Stimulated activated CD8-positive, alpha-beta memory T cell treated with anti-CD3 and anti-CD28 coated beads, Interleukin-7, amount 100 ng/mL, for 1 hour (primary cell): Measurements from ENCODE around the gene LAMA2.

Source experiments
- DNase-seq, 2 donors: peaks; one replicate each; pipeline ENCODE4 v3.0.0-alpha.2; 2020; ENCODE audit warnings: low read depth in 2 of 2

Gene LAMA2

DNA sequence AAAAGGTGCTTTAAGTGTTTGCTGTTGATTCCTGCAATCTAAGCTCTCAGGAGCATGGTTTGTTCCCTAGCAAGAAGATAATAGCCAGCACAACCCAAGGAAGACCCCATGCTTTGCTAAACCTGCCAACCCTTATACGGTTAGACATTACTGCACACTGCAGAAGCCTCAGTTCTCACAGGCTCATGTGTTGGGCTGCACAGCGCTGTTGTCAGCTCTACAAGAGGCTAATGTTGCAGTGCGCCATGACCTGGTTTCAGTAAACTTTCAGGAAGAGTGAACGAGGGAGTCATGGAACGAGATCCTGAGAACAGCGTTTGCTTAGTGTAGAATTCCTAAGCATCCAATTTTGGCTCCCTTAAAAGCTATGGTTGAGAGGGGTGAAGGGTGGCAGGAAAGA is 608.5 kb downstream of the LAMA2 start:
- no peak for DNase-seq

DNA sequence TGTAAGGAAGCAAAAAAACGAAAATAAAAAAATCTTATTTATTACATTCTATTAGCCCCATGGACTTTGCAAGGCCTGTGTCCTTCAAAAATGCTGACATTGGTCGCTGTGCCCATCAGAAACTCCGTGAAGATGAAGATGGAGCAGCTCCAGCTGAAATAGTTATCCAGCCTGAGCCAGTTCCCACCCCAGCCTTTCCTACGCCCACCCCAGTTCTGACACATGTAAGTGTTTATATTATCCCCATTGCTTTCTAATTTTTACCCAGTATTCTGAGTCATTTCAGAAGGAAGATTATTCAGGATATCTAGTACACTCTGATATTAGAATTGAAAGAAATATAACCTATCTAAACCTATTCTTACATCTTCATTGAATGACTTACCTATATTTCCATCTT is 609.3 kb downstream of the LAMA2 start:
- DNase-seq = no peak

DNA sequence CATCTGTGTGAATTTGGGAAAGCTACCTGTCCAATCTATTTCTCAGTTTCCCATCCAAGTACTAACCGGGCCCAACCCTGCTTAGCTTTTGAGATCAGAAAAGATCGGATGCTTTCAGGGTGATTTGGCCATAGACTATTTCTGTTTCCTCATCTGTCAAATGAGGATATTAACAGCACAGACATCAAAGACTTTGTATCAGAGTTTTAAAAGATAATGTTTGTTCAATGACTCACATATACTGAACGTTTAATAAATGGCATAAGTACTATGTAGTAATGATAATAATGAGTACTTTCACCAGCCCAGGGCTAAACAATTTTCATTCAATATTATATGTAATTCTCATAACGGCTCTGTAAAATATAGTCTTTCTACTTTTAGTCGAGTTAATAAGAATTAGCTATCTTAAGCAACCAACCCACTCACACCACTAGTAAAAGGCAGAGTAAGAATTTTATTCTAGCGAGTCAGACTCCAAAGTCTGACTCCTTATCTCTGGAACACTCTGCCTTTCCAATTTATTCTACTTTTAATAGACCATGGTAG is 610.5 kb downstream of the LAMA2 start:
- DNase-seq = no peak

DNA sequence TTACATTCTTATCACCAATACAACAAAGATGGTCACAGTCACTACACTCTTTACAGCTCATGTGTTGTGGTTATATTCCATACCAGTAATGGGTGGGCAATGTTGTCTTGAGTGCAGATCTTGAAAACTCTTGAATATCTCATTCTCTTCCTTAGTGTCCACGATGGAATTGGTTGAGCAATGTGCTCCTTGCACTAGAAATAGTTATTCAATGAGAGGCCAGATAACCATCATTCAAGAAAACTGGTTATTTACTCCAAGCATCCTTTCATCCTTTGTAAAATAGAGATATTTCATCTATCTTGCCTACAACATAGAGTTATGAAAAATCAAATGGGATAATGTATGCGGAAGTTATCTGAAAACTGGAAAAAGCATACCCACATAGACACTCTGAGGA is 611.2 kb downstream of the LAMA2 start:
- no peak for DNase-seq

DNA sequence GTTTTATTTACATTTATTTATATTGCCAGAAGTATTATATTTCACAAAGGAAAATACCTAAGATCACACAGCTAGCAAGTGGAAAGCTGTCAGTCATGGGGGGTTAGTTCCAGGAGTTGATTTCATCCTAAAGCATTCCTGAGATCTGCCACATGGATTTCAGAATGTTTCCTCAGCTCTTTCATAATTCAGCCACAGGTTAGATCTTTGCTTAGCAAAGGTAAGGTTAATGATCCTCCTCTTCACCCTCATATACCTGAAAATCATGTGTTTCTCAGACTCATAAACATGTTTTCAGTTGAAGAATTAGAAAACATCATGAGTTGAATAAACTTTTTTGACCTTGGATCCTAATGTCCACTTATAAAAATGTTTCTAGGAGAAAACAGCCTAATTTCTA is 611.6 kb downstream of the LAMA2 start:
- DNase-seq = no peak

DNA sequence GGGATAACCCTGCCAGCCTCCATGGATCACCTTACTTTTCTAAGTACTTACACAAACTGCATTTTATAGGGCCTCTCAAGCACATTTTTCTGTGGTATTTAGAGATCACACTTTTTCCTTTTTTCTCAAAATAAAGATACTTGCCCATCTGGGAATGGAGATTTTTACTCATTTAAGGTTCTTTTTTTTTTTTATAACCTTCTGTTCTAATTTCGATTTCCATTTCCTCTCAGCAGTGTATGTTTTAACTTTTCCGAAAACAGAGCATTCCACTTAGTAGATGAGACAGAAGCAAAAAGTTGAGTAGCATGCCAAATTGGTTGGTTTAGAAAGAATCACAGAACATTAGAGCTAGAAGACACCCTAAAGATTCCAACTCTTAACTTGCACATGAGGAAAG is 612.7 kb downstream of the LAMA2 start:
- DNase-seq = no peak

DNA sequence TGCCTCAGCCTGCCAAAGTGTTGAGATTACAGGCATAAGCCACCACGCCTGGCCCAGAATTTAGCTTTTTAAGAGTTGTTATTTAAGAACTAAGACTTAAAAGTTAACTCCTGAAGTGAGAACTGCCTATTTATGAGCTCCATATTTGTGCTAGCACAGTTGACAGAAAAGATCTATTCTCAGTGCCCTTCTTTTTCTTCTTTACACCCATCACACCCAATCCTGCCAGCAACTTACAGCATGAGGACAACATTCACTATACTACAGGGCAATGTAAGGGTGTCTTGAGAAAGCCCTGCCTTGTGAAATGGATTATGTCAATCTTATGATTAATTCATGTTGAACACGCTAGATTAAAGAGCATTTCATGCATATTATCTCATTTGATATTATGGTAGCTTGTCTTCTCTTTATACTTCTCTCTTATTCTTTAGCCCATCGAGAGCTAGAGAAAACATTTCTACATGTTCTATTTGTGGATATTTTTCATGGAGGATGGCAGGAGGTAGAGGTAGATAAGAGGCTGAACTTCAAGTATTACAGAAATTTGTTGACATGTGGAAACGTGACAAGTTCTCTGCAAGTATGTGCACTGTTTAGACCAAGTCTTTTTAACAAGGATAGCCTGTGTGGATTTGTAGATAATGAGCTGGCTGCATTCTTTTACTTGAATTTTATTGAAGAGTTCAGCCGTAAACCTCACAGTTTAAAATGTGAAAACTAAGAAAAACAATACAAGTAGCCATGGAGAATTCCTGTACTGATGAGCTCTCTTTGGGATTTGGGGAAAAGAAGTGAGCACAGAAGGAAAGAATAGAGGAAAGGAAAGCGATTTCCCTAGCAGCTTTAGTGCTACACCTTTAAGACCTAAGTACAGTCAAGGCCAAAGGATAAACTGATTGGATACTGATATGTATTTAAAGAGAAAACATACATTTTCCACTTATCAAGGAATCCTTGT is 614.8 kb downstream of the LAMA2 start:
- DNase-seq = no peak

DNA sequence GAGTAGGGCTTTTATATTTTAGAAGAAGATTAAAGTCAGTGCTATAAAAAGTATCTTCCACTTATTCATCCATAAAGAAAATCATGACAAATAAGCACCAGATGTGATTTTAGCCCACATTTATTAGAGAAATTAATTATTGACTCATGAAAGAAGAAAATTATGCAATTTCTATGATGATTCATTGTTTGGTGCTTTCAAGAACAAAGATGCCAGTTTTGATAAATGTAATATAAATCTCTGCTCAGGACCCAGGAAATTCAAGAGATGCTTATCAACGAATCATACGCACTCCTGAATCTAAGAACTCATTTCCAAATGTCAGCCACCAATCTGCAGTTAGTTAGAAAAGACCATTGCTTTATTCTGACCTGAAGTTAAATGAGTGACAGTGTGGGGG is 615.6 kb downstream of the LAMA2 start:
- no peak for DNase-seq

DNA sequence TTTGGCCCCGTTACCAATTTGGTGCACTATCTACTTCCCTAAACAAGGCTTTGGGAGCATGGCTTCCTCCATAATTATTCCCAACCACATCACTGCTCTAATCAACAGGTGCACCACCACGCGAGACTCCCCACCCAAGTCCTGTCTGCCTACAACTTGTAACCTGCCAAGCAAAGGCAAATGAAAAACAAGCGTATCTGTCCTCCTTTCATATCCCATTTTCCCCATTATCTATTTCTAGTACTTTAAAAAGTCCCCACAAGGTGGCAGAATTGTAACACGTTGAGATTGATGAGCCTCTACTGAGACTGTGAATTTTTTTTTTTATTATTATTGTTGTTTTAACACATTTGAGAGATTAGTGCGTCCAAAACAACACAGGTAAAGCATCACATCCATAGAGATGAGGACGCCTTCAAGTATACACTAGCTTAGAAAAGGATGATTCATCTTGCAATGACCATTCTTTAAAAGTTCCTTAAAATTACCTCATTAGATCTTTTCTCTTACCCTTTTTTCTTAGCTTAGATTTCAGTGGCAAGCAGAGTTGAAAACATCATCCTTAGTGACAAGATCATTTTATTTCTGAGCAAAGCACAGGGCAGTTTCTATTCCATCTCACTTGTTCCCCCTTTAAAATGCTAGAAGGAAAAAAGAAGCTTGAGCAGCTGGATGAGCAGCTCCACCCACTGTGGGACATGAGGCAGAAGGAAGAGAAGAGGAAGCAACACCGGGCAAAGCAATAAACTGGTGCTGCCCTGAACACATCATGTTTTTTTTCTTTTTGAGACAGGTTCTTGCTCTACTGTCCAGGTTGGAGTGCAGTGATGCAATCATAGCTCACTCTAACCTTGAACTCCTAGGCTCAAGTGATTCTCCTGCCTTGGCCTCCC is 616.3 kb downstream of the LAMA2 start:
- no peak for DNase-seq

DNA sequence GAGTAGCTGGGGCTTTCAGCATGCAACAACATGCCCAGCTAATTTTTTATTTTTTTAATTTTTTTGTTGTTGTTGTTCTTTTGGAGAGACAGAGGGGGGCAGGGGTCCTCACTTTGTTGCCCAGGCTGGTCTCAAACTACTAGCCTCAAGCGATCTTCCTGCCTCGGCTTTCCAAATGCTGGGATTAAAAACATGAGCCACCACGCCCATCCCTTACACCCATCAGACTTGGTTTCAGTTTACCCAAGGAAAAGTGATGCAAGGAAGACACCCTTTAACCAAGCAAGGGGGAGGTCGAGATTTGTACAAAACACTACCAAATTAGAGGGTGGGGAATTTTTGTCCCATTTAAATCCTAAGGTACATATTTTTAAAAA is 616.9 kb downstream of the LAMA2 start:
- DNase-seq = no peak

DNA sequence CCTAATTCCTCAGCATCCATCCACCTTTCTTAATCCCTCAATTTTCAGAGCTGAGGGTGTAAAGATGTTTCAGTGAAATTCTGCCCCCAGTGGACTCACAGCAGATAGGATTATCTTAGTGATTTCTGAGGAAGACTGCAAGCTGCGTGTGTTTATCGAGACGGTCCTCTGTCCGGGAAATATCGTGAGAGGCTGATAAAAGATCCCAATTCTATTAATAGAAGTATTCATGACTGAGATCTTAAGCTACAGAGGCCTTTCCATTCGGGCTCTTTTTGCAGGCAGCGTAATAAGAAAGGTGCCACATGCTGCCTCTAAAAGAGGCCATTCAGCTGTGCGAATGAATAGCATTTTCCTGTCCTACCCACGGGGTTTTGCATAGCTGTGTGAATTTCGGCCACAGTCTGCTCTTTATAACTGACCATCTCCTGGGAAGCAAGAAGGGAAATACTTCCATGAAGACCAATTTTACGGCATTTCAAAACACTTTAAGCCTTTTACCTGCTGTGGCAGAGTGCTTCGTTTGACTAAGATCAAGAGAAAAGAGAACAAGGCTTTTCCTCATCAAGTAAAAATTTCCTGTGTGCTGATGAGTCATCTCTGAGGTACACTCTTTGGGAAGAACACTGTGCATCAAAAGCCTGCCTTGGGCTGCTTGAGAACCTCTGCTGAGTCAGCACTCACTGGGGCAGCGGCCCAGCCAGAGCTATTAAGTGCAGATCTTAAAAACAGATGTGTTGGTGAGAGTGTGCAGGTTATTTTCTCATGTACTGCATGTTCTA is 618.2 kb downstream of the LAMA2 start:
- DNase-seq = no peak

DNA sequence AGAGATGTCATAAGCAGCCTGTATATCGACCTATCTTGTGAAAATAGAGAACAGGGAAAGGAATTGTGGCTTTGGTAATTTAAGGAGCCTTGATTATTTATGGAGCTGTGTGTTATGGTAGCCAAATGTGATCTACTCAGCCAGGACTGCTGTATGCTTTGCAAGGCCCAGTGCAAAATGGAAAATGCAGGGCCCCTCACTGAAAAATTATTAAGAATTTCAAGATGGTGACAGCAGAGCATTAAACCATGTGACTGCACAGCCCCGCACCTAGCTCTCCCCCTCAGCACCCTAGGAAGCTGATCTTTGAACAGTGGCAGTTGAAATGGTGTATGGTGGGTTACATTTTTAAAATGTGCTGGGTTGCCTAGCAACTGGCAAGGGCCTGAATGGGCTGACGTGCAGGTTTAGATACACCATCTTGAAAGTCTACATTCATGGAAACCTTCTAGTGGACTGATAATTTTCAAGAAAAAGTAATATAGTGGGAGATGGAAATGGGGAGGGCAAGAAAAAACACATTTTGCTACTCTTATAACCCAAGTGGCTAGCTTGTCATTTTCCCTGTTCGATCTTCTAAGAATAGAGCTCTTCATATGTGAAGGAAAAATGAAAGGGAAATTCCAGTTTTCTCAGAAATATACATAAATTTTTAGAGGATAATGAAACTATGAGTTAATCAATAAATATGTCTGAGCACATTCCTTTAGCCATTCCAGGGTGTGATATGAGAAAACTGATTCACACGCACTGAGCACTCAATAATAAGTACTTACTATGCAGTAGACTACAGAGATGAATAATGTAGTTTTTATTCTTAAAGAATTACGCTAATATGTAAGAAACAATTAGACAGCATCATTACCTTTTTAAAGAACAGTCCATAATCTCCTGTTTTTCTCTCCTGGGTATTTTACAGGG is 619.1 kb downstream of the LAMA2 start:
- no peak for DNase-seq

DNA sequence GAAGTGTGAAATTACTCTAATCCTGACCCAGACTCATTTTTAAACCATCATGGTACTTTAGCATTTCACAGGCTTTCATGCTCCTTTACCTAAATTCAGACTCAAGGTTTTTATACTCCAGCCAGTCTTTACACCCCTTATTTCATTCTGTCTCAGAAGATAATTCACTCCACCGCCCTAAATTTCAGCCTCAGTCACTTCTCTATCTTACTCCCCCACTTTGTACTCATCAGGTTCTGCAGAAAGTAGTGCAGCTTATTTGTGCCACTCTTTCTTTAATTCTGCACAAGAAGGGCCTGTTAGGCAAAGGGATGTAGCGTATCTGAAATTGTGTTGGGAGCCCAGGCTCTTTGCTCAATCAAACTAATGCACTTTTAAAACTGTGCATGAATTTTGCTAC is 621.5 kb downstream of the LAMA2 start:
- no peak for DNase-seq

DNA sequence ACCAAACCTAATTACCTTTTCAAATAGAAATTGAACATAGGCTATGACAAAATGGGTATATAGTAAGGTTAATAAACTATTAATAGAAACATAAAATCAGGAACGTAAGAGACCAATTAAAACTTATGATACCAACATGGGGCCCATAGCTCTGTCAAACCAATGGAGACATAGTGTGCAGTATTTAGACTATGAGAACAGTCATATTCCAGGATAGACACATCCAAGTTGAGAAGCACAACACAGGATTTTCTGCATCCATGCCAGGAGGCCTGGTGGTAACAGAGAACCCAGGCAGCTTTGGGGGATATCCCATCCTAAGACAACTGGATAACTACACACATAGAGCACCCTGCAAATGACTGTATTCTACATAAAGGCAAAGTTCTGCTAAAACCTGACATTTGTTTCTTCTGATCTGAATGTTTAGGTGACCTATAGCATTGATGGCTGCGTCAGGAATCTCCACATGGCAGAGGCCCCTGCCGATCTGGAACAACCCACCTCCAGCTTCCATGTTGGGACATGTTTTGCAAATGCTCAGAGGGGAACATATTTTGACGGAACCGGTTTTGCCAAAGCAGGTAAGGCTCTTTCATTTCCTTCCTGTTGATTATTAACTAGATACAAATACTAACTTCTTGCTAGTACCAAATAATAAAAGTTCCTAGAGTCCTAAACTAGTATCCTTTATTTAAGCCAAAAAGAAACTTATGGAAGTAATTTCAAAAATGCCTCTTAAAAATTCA is 624.3 kb downstream of the LAMA2 start:
- no peak for DNase-seq

DNA sequence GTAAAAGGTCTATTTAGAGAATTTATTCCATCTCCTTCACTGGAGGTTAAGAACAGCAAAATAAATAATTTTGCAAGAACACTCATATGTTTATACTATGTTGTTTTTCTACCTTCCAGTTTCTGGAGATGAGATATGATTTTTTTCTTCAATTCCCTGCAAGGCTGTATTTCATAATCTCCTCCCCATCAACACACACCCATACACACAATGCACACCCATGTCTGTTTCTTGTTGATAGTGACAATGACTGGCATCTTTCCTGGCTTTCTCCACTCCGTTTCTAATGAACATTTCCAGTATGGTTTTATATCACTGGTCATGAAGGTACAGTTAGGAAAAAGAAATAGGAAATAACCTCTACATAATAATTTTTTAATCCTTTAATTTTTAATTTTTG is 624.9 kb downstream of the LAMA2 start:
- no peak for DNase-seq

DNA sequence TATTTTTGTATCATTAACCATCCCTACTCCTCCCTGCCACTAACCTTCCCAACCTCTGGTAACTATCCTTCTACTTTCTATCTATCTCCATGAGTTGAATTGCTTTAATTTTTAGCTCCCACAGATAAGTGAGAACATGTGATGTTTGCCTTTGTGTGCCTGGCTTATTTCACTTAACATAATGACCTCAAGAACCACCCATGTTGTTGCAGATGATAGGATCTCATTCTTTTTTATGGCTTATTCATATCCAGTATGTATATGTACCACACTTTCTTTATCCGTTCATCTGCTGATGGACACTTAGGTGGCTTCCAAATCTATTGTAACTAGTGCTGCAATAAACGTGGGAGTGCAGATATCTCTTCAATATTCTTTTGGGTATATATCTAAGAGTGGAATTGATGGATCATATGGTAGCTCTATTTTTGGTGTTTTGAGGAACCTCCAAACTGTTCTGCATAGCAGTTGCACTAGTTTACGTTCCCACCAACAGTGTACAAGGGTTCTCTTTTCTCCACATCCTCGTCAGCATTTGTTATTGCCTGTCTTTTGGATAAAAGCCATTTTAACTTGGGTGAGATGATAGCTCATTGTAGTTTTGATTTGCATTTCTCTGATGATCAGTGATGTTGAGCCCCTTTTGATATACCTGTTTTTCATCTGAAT is 625.7 kb downstream of the LAMA2 start:
- DNase-seq = no peak

DNA sequence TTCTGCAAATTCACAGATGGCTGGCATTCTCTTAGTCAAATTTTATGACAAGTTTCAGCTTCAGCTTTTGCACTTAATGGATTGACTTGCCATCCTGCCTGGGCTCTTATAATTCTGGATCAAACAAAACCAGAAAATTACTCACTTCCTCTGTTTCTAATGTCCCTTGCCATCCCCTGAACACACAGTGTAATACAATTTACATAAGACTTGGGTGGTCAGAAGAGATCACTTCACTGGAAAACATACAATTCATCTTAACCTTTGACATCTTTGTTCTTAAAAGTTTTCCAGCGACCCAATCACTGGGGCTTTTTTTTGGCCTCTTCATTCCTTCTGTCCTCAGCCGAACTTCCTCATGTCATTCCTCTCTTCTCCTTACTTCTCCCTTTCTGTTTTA is 628.0 kb downstream of the LAMA2 start:
- no peak for DNase-seq

DNA sequence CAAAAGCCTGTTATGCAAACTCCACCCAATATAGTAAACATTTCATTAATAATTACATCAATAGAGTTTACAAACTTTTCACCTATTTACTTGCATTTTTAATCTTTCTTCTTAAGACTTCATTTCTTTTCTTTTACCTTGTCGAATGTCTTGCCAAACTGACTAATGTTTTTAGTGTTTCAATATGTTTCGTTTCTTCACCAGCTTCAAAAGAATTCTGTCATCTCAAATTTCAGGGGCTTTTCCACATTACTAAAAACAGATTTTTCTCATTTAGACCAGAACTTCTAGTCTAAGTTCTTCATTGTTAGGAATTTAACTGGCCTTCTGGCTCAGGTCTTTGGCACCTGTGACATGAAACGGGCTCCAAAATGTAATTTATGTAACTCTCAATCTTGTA is 630.5 kb downstream of the LAMA2 start:
- DNase-seq = no peak

DNA sequence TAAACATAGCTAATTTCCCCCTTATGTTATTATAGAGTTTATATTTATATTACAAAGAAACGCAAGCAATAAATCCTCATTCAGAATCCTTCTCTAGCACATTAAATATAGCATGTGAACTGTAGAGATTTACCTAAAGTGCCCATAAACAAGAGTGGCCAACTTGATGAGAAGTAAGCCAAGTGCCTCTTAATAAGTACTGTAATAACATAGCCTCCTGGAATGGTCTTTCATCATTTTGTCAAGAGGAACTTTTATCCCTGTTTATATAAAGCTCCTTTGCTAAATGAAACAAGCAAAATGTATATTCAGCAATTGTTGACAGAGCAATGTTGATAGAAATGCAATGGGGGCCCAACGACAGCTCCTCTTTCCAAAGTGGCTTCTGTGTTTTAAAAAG is 632.1 kb downstream of the LAMA2 start:
- no peak for DNase-seq
